Measurements from ENCODE around the gene MISP3.

MISP3 gene

DNA sequence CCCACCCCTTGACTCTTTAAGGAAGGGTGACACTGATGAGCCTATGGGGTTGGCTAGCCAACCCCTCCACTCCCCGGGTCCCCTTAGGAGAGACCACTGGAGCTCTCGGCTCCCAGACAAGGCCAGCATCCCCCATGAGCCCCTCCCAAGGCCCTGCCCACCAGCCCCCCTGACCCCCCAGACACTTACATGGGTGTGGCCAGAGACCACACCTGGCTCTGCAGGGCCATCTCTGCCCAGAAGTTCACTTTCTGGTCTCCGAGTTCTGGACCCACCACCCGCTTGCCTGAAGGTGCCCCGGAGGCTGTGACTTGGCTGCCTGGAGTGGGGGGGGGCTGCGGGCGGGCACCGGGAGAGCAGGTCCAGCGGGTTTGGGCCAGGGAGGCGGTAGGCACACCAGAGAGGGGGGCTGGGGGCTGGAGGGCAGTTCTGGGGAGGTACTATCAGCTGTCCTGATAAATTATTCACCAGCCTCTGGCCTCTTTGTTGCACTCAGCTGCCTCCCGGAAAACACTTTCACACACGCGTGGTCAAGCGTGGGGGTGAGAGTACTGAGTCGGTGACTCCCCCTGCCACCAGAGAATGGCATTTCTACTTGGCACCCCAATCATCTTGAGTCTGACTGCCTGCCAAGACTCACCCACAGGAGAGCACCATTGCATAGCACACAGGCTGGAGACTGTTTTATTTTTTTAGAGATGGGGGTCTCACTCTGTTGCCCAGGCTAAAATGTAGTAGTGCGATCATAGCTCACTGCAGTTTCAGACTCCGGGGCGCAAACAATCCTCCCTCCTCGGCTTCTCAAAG lies 10.6 kb upstream of the MISP3 start, which contains the start of gene PALM3:
PALM3 (minus strand) TSS at position 326 of the 807 bp plus-strand sequence; CDS start at position 230, 96 bp downstream.
- no peak within 1 kb of the TSS for H3K4me3 ChIP-seq (IDR thresholded peaks at IDR 0.05; ENCODE audit: insufficient read depth, low read depth, low read length)
- no peaks in the 10 kb centered on the region for H3K4me1 ChIP-seq (ENCODE audit: low read depth, poor library complexity, severe bottlenecking)
- no peak within 1 kb of the TSS for H3K27ac ChIP-seq
- no peaks in the 10 kb centered on the region for H3K36me3 ChIP-seq (ENCODE audit: insufficient read depth)
- no peaks in the 10 kb centered on the region for H4K20me1 ChIP-seq (ENCODE audit: insufficient read depth)
- TF ChIP-seq, protein P1, sequence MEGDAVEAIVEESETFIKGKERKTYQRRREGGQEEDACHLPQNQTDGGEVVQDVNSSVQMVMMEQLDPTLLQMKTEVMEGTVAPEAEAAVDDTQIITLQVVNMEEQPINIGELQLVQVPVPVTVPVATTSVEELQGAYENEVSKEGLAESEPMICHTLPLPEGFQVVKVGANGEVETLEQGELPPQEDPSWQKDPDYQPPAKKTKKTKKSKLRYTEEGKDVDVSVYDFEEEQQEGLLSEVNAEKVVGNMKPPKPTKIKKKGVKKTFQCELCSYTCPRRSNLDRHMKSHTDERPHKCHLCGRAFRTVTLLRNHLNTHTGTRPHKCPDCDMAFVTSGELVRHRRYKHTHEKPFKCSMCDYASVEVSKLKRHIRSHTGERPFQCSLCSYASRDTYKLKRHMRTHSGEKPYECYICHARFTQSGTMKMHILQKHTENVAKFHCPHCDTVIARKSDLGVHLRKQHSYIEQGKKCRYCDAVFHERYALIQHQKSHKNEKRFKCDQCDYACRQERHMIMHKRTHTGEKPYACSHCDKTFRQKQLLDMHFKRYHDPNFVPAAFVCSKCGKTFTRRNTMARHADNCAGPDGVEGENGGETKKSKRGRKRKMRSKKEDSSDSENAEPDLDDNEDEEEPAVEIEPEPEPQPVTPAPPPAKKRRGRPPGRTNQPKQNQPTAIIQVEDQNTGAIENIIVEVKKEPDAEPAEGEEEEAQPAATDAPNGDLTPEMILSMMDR (conservative IDR thresholded peaks at IDR 0.05; ENCODE audit: low read depth, low read length), result no peak
- H3K27me3 ChIP-seq (ENCODE audit: insufficient read depth, low read depth), result peaks cover 7% of the 10 kb centered on the region; the same call in 1 of the 2 replicates
- no peaks in the 10 kb centered on the region for H3K79me2 ChIP-seq (ENCODE audit: insufficient read depth, low read depth)
- no peak within 1 kb of the TSS for H3K9ac ChIP-seq
- no peak within 1 kb of the TSS for H2AFZ ChIP-seq (ENCODE audit: low read depth)
- no peak within 1 kb of the TSS for H3K4me2 ChIP-seq

DNA sequence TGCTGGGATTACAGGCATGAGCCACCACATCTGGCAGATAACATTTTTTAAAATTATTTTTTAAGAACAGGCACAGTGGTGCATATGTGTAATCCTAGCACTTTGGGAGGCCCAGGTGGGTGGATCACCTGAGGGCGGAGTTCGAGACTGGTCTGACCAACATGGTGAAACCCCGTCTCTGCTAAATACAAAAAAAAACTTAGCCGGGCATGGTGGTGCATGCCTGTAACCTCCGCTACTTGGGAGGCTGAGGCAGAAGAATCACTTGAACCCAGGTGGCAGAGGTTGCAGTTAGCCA lies 10.1 kb upstream of the MISP3 start:
- TF ChIP-seq, protein P1 (conservative IDR thresholded peaks at IDR 0.05; ENCODE audit: low read depth, low read length), result no peak
- H2AFZ ChIP-seq (ENCODE audit: low read depth), result no peak overlapping the region
- H3K79me2 ChIP-seq (ENCODE audit: insufficient read depth, low read depth), result no peaks in the 10 kb centered on the region
- H3K4me1 ChIP-seq (ENCODE audit: low read depth, poor library complexity, severe bottlenecking), result no peaks in the 10 kb centered on the region
- no peak overlapping the region for H3K4me3 ChIP-seq (IDR thresholded peaks at IDR 0.05; ENCODE audit: insufficient read depth, low read depth, low read length)
- peaks cover 7% of the 10 kb centered on the region; the same call in 1 of the 2 replicates for H3K27me3 ChIP-seq (ENCODE audit: insufficient read depth, low read depth)
- no peaks in the 10 kb centered on the region for H3K36me3 ChIP-seq (ENCODE audit: insufficient read depth)
- no peak overlapping the region for H3K4me2 ChIP-seq
- H3K9ac ChIP-seq, result no peak overlapping the region
- no peaks in the 10 kb centered on the region for H4K20me1 ChIP-seq (ENCODE audit: insufficient read depth)
- H3K27ac ChIP-seq, result no peak overlapping the region

DNA sequence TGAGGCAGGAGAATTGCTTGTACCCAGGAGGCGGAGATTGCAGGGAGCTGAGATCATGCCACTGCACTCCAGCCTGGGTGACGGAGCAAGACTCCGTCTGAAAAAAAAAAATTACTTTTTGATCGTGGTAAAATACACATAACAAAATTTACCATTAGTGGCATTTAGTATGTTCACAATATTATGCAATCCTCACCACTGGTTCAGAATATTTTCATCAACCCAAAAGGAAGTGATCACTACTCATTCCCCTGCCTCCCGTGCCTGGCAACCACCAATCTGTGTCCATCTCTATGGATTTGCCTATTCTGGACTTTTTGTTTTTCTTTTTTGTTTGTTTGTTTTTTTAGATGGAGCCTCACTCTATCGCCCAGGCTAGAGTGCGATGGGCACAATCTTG lies 9.5 kb upstream of the MISP3 start:
- H3K27me3 ChIP-seq (ENCODE audit: insufficient read depth, low read depth), result peaks cover 7% of the 10 kb centered on the region; the same call in 1 of the 2 replicates
- TF ChIP-seq, protein P1 (conservative IDR thresholded peaks at IDR 0.05; ENCODE audit: low read depth, low read length), result no peak
- H4K20me1 ChIP-seq (ENCODE audit: insufficient read depth), result no peaks in the 10 kb centered on the region
- H3K27ac ChIP-seq, result no peak overlapping the region
- H3K36me3 ChIP-seq (ENCODE audit: insufficient read depth), result no peaks in the 10 kb centered on the region
- no peak overlapping the region for H3K4me2 ChIP-seq
- no peak overlapping the region for H2AFZ ChIP-seq (ENCODE audit: low read depth)
- no peaks in the 10 kb centered on the region for H3K79me2 ChIP-seq (ENCODE audit: insufficient read depth, low read depth)
- H3K4me3 ChIP-seq (IDR thresholded peaks at IDR 0.05; ENCODE audit: insufficient read depth, low read depth, low read length), result no peak overlapping the region
- H3K4me1 ChIP-seq (ENCODE audit: low read depth, poor library complexity, severe bottlenecking), result no peaks in the 10 kb centered on the region
- no peak overlapping the region for H3K9ac ChIP-seq

DNA sequence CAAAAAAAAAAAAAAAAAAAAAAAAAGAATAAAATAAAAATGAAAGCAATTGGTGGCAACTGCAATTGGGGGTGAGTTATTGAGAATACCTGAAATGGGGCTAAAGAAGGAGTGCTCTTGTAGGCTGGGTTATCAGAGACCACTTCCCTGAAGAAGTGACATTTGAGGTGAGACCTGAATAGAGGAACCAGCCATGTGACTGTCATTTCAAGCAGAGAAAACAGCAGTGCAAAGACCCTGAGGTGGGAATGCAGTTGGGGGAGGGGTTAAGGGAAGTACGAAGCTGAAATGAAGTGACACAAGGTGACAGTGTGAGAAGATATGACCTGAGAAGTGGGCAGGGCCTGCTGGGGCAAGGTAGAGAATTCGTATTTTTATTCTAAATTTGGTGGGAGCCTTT lies 6.5 kb upstream of the MISP3 start:
- Histone ChIP-seq H3K27me3 (ENCODE audit: insufficient read depth, low read depth) (peaks cover 4% of the 10 kb centered on the region; the same call in 1 of the 2 replicates), H3K27ac (no peak overlapping the region), H3K4me3 (IDR thresholded peaks at IDR 0.05; ENCODE audit: insufficient read depth, low read depth, low read length) (no peak overlapping the region), H2AFZ (ENCODE audit: low read depth) (no peak overlapping the region), H3K4me1 (ENCODE audit: low read depth, poor library complexity, severe bottlenecking) (no peaks in the 10 kb centered on the region), H4K20me1 (ENCODE audit: insufficient read depth) (no peaks in the 10 kb centered on the region), H3K79me2 (ENCODE audit: insufficient read depth, low read depth) (no peaks in the 10 kb centered on the region), H3K4me2 (no peak overlapping the region), H3K9ac (no peak overlapping the region), H3K36me3 (ENCODE audit: insufficient read depth) (no peaks in the 10 kb centered on the region)
- TF ChIP-seq, protein P1 (conservative IDR thresholded peaks at IDR 0.05; ENCODE audit: low read depth, low read length), result no peak

Measured in KMS-11 (cell line).